ENCODE results near the gene AMOTL2.

- TF ChIP-seq CTCF (IDR thresholded peaks at IDR 0.05) (no peak), ZNF138 (CRISPR knock-in tag; conservative IDR thresholded peaks at IDR 0.05) (no peak), ELF4 (CRISPR knock-in tag; IDR thresholded peaks at IDR 0.05; ENCODE audit: low read depth) (no peak), GRHL2 (CRISPR knock-in tag; IDR thresholded peaks at IDR 0.05; ENCODE audit: insufficient replicate concordance, severe bottlenecking) (no peak), ZBTB21 (CRISPR knock-in tag; IDR thresholded peaks at IDR 0.05; ENCODE audit: borderline replicate concordance) (no peak), TCF7 (CRISPR knock-in tag; IDR thresholded peaks at IDR 0.05; ENCODE audit: low read depth) (no peak), ATF1 (CRISPR knock-in tag; IDR thresholded peaks at IDR 0.05) (no peak), ATF3 (CRISPR knock-in tag; conservative IDR thresholded peaks at IDR 0.05) (no peak), ZSCAN18 (CRISPR knock-in tag; IDR thresholded peaks at IDR 0.05) (no peak), FOXJ3 (CRISPR knock-in tag; IDR thresholded peaks at IDR 0.05; ENCODE audit: borderline replicate concordance) (no peak), ZNF512 (CRISPR knock-in tag; IDR thresholded peaks at IDR 0.05; ENCODE audit: borderline replicate concordance) (no peak), MAX (CRISPR knock-in tag; IDR thresholded peaks at IDR 0.05) (no peak), NR2C2 (CRISPR knock-in tag; IDR thresholded peaks at IDR 0.05) (no peak)
These were observed 29.7 kb downstream of the AMOTL2 start for GRCh38 chr3:134344560-134344959.

Data from WTC11 (cell line).